Suppressor macrophage treated with lipopolysaccharide for 4 hours (primary cell): ENCODE results near the gene CES4A.
"Not testable (repeated sequence)": the region's sequence is repeated elsewhere in the genome, so short reads cannot be mapped to it uniquely, and the experiment has no call there.

Experiments
- DNase-seq: peaks from one replicate; pipeline ENCODE4 v3.0.0-alpha.2; 2020

CES4A gene

GRCh38 chr16:66958857-66959703, 29.3 kb upstream of the CES4A start:
- DNase-seq: no peak

GRCh38 chr16:66959704-66960161, 28.7 kb upstream of the CES4A start:
- peak; percentile 42 for DNase-seq

GRCh38 chr16:66960270-66960669, 28.1 kb upstream of the CES4A start:
- no peak for DNase-seq

GRCh38 chr16:66961065-66961744, 27.2 kb upstream of the CES4A start, which contains the start of gene CES3:
CES3 (plus strand) TSS chr16:66961266; CDS start chr16:66961308, 42 bp downstream.
- DNase-seq: peak; percentile 60

- peak; percentile 16 for DNase-seq
Observed at GRCh38 chr16:66961914-66962313, 26.5 kb upstream of the CES4A start.

- no peak for DNase-seq
Observed at GRCh38 chr16:66964049-66964448, 24.3 kb upstream of the CES4A start.

GRCh38 chr16:66968847-66969246, 19.5 kb upstream of the CES4A start:
- no peak for DNase-seq

GRCh38 chr16:66970775-66971720, 17.3 kb upstream of the CES4A start:
- DNase-seq: no peak

- no peak for DNase-seq
Observed at GRCh38 chr16:66972983-66973382, 15.4 kb upstream of the CES4A start.

- DNase-seq: no peak
Observed at GRCh38 chr16:66973716-66974115, 14.7 kb upstream of the CES4A start.

- not testable (repeated sequence) for DNase-seq
Observed at GRCh38 chr16:66974156-66974931, 14.0 kb upstream of the CES4A start.

GRCh38 chr16:66974932-66975246, 13.5 kb upstream of the CES4A start:
- not testable (repeated sequence) for DNase-seq

GRCh38 chr16:66975302-66975893, 13.0 kb upstream of the CES4A start:
- DNase-seq: no peak

- DNase-seq: no peak
Observed at GRCh38 chr16:66976746-66977145, 11.6 kb upstream of the CES4A start.

- peak; percentile 90 for DNase-seq
Observed at GRCh38 chr16:66977341-66978113, 10.9 kb upstream of the CES4A start.

- peak; percentile 68 for DNase-seq
Observed at GRCh38 chr16:66979011-66979717, 9.2 kb upstream of the CES4A start.

- DNase-seq: no peak
Observed at GRCh38 chr16:66983033-66983432, 5.4 kb upstream of the CES4A start.

- no peak for DNase-seq
Observed at GRCh38 chr16:66984892-66985311, 3.5 kb upstream of the CES4A start.

- no peak for DNase-seq
Observed at GRCh38 chr16:66986559-66986958, 1.8 kb upstream of the CES4A start.

- no peak for DNase-seq
Observed at GRCh38 chr16:66991545-66992077, 3.2 kb downstream of the CES4A start.
